ENCODE results near the gene SORCS2. TPM values are rescaled to one million over a fixed set of nuclear protein-coding genes. Genes with fewer than 3 reads are reported as not detected.

SORCS2 gene
- total RNA-seq, 4 donors from 2014 or later: 0.48 to 1.8 (median 0.68) TPM; not detected in 1

- Histone ChIP-seq H3K9me3 (no peaks in the 10 kb centered on the region), H3K27me3 (no peaks in the 10 kb centered on the region), H3K4me3 (no peak overlapping the region), H3K36me3 (no peaks in the 10 kb centered on the region), H3K27ac (no peak overlapping the region), H3K4me1 (peaks cover 0 to 10% (median 7%) of the 10 kb centered on the region in 4 donors)
- DNase-seq: no peak
- TF ChIP-seq EP300 (IDR thresholded peaks at IDR 0.05; ENCODE audit: low read depth) (no peak), POLR2AphosphoS5 (IDR thresholded peaks at IDR 0.05) (no peak), POLR2A (IDR thresholded peaks at IDR 0.05) (no peak), CTCF (IDR thresholded peaks at IDR 0.05) (no peak)
- 87% methylated on average over 18 of the region's 18 CpGs; no CpG with 5 or more reads in 1 of the 2 donors for WGBS, 2 donors (ENCODE audit: low coverage in 1 of 2)
- intact Hi-C loops (cut with DNase I; ENCODE audit: low total_unique reads) (no loop called here), in situ Hi-C loops (cut with MboI; ENCODE audit: low pct_ligation_motif_present in 1 of 4, low pct_unique_long_range_greater_than_20kb in 1 of 4, low sequenced_read_pairs in 3 of 4) (no loop called here)
Observed at GRCh38 chr4:7287918-7288280, 95.6 kb downstream of the SORCS2 start.

- H3K36me3 ChIP-seq: no peaks in the 10 kb centered on the region
- H3K27ac ChIP-seq: no peak overlapping the region
- intact Hi-C loops (cut with DNase I; ENCODE audit: low total_unique reads): no loop called here
- DNase-seq: no peak
- H3K4me3 ChIP-seq: no peak overlapping the region
- in situ Hi-C loops (cut with MboI; ENCODE audit: low pct_ligation_motif_present in 1 of 4, low pct_unique_long_range_greater_than_20kb in 1 of 4, low sequenced_read_pairs in 3 of 4): no loop called here
- WGBS, 2 donors (ENCODE audit: low coverage in 1 of 2): 80% methylated on average over 2 of the region's 2 CpGs; no CpG with 5 or more reads in 1 of the 2 donors
- peaks cover 0 to 10% (median 7%) of the 10 kb centered on the region in 4 donors for H3K4me1 ChIP-seq
- TF ChIP-seq EP300 (IDR thresholded peaks at IDR 0.05; ENCODE audit: low read depth) (no peak), POLR2AphosphoS5 (IDR thresholded peaks at IDR 0.05) (no peak), CTCF (IDR thresholded peaks at IDR 0.05) (no peak), POLR2A (IDR thresholded peaks at IDR 0.05) (no peak)
- no peaks in the 10 kb centered on the region for H3K27me3 ChIP-seq
- H3K9me3 ChIP-seq: no peaks in the 10 kb centered on the region
Observed at GRCh38 chr4:7288751-7289523, 96.6 kb downstream of the SORCS2 start.

GRCh38 chr4:7289589-7289988, 97.3 kb downstream of the SORCS2 start:
- peaks cover 0 to 10% (median 7%) of the 10 kb centered on the region in 4 donors for H3K4me1 ChIP-seq
- 70% methylated on average over 15 of the region's 15 CpGs; no CpG with 5 or more reads in 1 of the 2 donors for WGBS, 2 donors (ENCODE audit: low coverage in 1 of 2)
- no peak overlapping the region for H3K4me3 ChIP-seq
- H3K27me3 ChIP-seq: no peaks in the 10 kb centered on the region
- intact Hi-C loops (cut with DNase I; ENCODE audit: low total_unique reads) (no loop called here), in situ Hi-C loops (cut with MboI; ENCODE audit: low pct_ligation_motif_present in 1 of 4, low pct_unique_long_range_greater_than_20kb in 1 of 4, low sequenced_read_pairs in 3 of 4) (no loop called here)
- H3K27ac ChIP-seq: no peak overlapping the region
- no peak for DNase-seq
- H3K9me3 ChIP-seq: no peaks in the 10 kb centered on the region
- TF ChIP-seq POLR2A (IDR thresholded peaks at IDR 0.05) (no peak), CTCF (IDR thresholded peaks at IDR 0.05) (no peak), EP300 (IDR thresholded peaks at IDR 0.05; ENCODE audit: low read depth) (no peak), POLR2AphosphoS5 (IDR thresholded peaks at IDR 0.05) (no peak)
- H3K36me3 ChIP-seq: no peaks in the 10 kb centered on the region

GRCh38 chr4:7291372-7292114, 99.2 kb downstream of the SORCS2 start:
- DNase-seq: peak; percentile 40
- TF ChIP-seq POLR2A (IDR thresholded peaks at IDR 0.05): no peak
- TF ChIP-seq EP300 (IDR thresholded peaks at IDR 0.05; ENCODE audit: low read depth): no peak
- TF ChIP-seq POLR2AphosphoS5 (IDR thresholded peaks at IDR 0.05): no peak
- Histone ChIP-seq H3K4me3 (no peak overlapping the region), H3K36me3 (no peaks in the 10 kb centered on the region), H3K27ac (peak overlapping the region in 1 of 4 donors; percentile 13), H3K4me1 (peaks cover 0 to 16% (median 9%) of the 10 kb centered on the region in 4 donors), H3K27me3 (no peaks in the 10 kb centered on the region), H3K9me3 (no peaks in the 10 kb centered on the region)
- WGBS, 2 donors (ENCODE audit: low coverage in 1 of 2): 58% methylated on average over 19 of the region's 19 CpGs; no CpG with 5 or more reads in 1 of the 2 donors
- in situ Hi-C loops (cut with MboI; ENCODE audit: low pct_ligation_motif_present in 1 of 4, low pct_unique_long_range_greater_than_20kb in 1 of 4, low sequenced_read_pairs in 3 of 4) (loop anchor here in 1 of 4 donors (10.0 kb wide), 1 partner anchor 97 kb away; the partner anchor contains the start of gene SORCS2), intact Hi-C loops (cut with DNase I; ENCODE audit: low total_unique reads) (no loop called here)
